ENCODE data around the gene NFIX.

DNA sequence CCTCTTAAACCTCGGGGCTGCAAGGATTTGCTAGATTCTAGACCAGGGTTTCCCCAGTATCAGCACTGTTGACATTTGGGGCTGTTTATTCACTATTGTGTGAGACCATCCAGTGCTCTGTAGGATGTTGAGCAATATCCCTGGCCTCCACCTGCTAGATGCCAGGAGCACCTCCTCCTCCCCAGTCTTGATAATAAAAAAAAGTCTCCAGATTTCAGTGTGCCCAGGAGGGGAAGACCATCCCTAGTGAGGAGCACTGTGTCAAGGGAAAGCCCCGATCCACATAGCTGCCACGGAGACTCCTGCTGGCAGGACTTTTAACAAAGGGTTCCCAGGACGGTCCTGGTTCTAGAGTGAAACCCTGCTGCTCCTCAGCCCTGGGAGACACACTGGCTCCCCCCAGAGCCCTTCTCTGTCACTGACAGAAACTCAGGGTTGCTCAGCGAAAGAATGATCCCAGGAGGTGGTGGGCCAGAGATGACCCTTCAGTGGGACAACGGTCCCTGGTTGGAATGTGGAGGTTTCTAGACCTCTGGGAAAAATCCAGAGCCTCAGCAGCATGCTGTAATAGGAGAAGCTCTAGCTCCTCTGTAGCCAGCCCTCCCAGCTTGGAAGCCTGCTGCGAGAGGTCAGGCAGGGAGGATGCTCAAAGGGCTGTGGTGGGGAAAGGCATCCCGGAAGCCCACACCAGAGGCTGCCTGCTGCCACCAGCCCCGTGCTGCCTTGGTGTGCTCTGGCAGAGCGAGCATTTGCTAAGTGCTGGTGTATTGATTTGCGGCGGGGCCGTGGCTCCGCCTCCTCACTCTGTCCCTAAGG, 87.1 kb downstream of the NFIX start:
- no peak for TF ChIP-seq EZH2 (IDR thresholded peaks at IDR 0.05; ENCODE audit: low read depth, unreplicated experiment)
- peak; percentile 49 to 68 for TF ChIP-seq CTCF (conservative IDR thresholded peaks at IDR 0.05; ENCODE audit: low read depth in 2 of 2)
- no peak for TF ChIP-seq EZH2phosphoT487 (IDR thresholded peaks at IDR 0.05; ENCODE audit: unreplicated experiment)

All from GM23338 (cell line).